ENCODE results near the gene ENTPD6.

ENTPD6 gene

GRCh38 chr20:25269833-25270170 is 74.3 kb downstream of the ENTPD6 start:
- Histone ChIP-seq H3K4me3 (ENCODE audit: low read depth, low read length) (no peak overlapping the region), H3K27ac (no peak overlapping the region), H3K9me3 (ENCODE audit: severe bottlenecking) (no peaks in the 10 kb centered on the region), H3K36me3 (peaks cover 79% of the 10 kb centered on the region), H3K27me3 (ENCODE audit: insufficient read depth, low read depth, severe bottlenecking) (no peaks in the 10 kb centered on the region)
- no peak for TF ChIP-seq CTCF (IDR thresholded peaks at IDR 0.05; ENCODE audit: low read depth, low read length)
- DNase-seq, result peak; percentile 4

- TF ChIP-seq CTCF (IDR thresholded peaks at IDR 0.05; ENCODE audit: low read depth, low read length), result no peak
- Histone ChIP-seq H3K9me3 (ENCODE audit: severe bottlenecking) (no peaks in the 10 kb centered on the region), H3K27me3 (ENCODE audit: insufficient read depth, low read depth, severe bottlenecking) (no peaks in the 10 kb centered on the region), H3K36me3 (peaks cover 83% of the 10 kb centered on the region), H3K27ac (no peak overlapping the region), H3K4me3 (ENCODE audit: low read depth, low read length) (no peak overlapping the region)
- DNase-seq, result peak; percentile 5
These were observed 75.3 kb downstream of the ENTPD6 start for GRCh38 chr20:25270829-25271251.

GRCh38 chr20:25271486-25272222 is 76.1 kb downstream of the ENTPD6 start:
- no peak for TF ChIP-seq CTCF (IDR thresholded peaks at IDR 0.05; ENCODE audit: low read depth, low read length)
- H3K4me3 ChIP-seq (ENCODE audit: low read depth, low read length), result no peak overlapping the region
- no peaks in the 10 kb centered on the region for H3K27me3 ChIP-seq (ENCODE audit: insufficient read depth, low read depth, severe bottlenecking)
- peaks cover 83% of the 10 kb centered on the region for H3K36me3 ChIP-seq
- DNase-seq, result peak; percentile 1
- H3K9me3 ChIP-seq (ENCODE audit: severe bottlenecking), result no peaks in the 10 kb centered on the region
- H3K27ac ChIP-seq, result no peak overlapping the region

GRCh38 chr20:25272223-25273000 is 76.9 kb downstream of the ENTPD6 start:
- peak overlapping the region; percentile 67 for H3K27ac ChIP-seq
- H3K27me3 ChIP-seq (ENCODE audit: insufficient read depth, low read depth, severe bottlenecking), result no peaks in the 10 kb centered on the region
- no peaks in the 10 kb centered on the region for H3K9me3 ChIP-seq (ENCODE audit: severe bottlenecking)
- H3K4me3 ChIP-seq (ENCODE audit: low read depth, low read length), result no peak overlapping the region
- peaks cover 86% of the 10 kb centered on the region for H3K36me3 ChIP-seq
- no peak for TF ChIP-seq CTCF (IDR thresholded peaks at IDR 0.05; ENCODE audit: low read depth, low read length)
- DNase-seq, result peak; percentile 3

GRCh38 chr20:25273046-25273445 is 77.5 kb downstream of the ENTPD6 start:
- Histone ChIP-seq H3K27me3 (ENCODE audit: insufficient read depth, low read depth, severe bottlenecking) (no peaks in the 10 kb centered on the region), H3K27ac (peak overlapping the region; percentile 67), H3K4me3 (ENCODE audit: low read depth, low read length) (no peak overlapping the region), H3K9me3 (ENCODE audit: severe bottlenecking) (no peaks in the 10 kb centered on the region), H3K36me3 (peaks cover 92% of the 10 kb centered on the region)
- peak; percentile 9 for DNase-seq
- TF ChIP-seq CTCF (IDR thresholded peaks at IDR 0.05; ENCODE audit: low read depth, low read length), result no peak

Measured in WERI-Rb-1 (cell line).